Mesothelial cell of epicardium (in vitro differentiated cells): Measurements from ENCODE around the gene PRM3. TPM values are rescaled to one million over a fixed set of nuclear protein-coding genes. Genes with fewer than 3 reads are reported as not detected.

Experiments
- DNase-seq, 2 experiments: peaks; one replicate each; pipeline ENCODE4 v3.0.0; 2021; ENCODE audit warnings: low spot score in 2 of 2; ENCODE audit not compliant: unreplicated experiment in 2 of 2
- H3K27ac Mint-ChIP-seq: 2 replicates; pipeline ENCODE4 v1.8.0; 2021; ENCODE audit warnings: mixed read lengths
- H3K27me3 Mint-ChIP-seq: 2 replicates; pipeline ENCODE4 v1.8.0; 2021; ENCODE audit warnings: low read depth, mixed read lengths
- H3K36me3 Mint-ChIP-seq: 2 replicates; pipeline ENCODE4 v1.8.0; 2021; ENCODE audit warnings: mixed read lengths
- H3K4me1 Mint-ChIP-seq: 2 replicates; pipeline ENCODE4 v1.8.0; 2021; ENCODE audit warnings: mixed read lengths
- H3K4me3 Mint-ChIP-seq: 2 replicates; pipeline ENCODE4 v1.8.0; 2021; ENCODE audit warnings: mild to moderate bottlenecking, moderate library complexity, mixed read lengths
- H3K9me3 Mint-ChIP-seq: 2 replicates; pipeline ENCODE4 v1.8.0; 2021; ENCODE audit warnings: mixed read lengths
- CTCF ChIP-seq: fragments of 200-600 bp; sonication (generic); IDR thresholded peaks from one replicate; pipeline ENCODE4 v1.5.0; 2021; ENCODE audit warnings: antibody characterized with exemption; ENCODE audit not compliant: unreplicated experiment
- total RNA-seq: library from RNA; stranded (reverse); gene quantifications from 3 replicates; pipeline ENCODE4 v1.2.1, GENCODE V29; 2021

Gene PRM3
- total RNA-seq, 1 donor from 2014 or later = not detected

GRCh38 chr16:11253009-11253994 lies 20.1 kb downstream of the PRM3 start:
- peaks cover 22% of the 10 kb centered on the region for H3K4me1 Mint-ChIP-seq
- H3K27me3 Mint-ChIP-seq = no peaks in the 10 kb centered on the region
- H3K4me3 Mint-ChIP-seq = peak overlapping the region; percentile 40
- H3K36me3 Mint-ChIP-seq = no peaks in the 10 kb centered on the region
- TF ChIP-seq CTCF = no peak
- no peak overlapping the region for H3K27ac Mint-ChIP-seq
- no peak for DNase-seq
- no peaks in the 10 kb centered on the region for H3K9me3 Mint-ChIP-seq

GRCh38 chr16:11252482-11252931 lies 20.9 kb downstream of the PRM3 start:
- Mint-ChIP-seq H3K4me3 (no peak overlapping the region), H3K27ac (no peak overlapping the region), H3K4me1 (peaks cover 22% of the 10 kb centered on the region), H3K9me3 (no peaks in the 10 kb centered on the region), H3K36me3 (no peaks in the 10 kb centered on the region), H3K27me3 (no peaks in the 10 kb centered on the region)
- no peak for DNase-seq
- TF ChIP-seq CTCF = no peak

GRCh38 chr16:11251525-11252481 lies 21.6 kb downstream of the PRM3 start:
- DNase-seq = no peak
- Mint-ChIP-seq H3K4me1 (peaks cover 17% of the 10 kb centered on the region), H3K4me3 (no peak overlapping the region), H3K27ac (peak overlapping the region; percentile 24), H3K36me3 (no peaks in the 10 kb centered on the region), H3K9me3 (no peaks in the 10 kb centered on the region), H3K27me3 (no peaks in the 10 kb centered on the region)
- TF ChIP-seq CTCF = no peak

GRCh38 chr16:11250786-11251524 lies 22.5 kb downstream of the PRM3 start:
- no peaks in the 10 kb centered on the region for H3K9me3 Mint-ChIP-seq
- DNase-seq = no peak
- no peak overlapping the region for H3K4me3 Mint-ChIP-seq
- no peak for TF ChIP-seq CTCF
- no peaks in the 10 kb centered on the region for H3K36me3 Mint-ChIP-seq
- H3K27ac Mint-ChIP-seq = no peak overlapping the region
- H3K27me3 Mint-ChIP-seq = no peaks in the 10 kb centered on the region
- peaks cover 14% of the 10 kb centered on the region for H3K4me1 Mint-ChIP-seq

GRCh38 chr16:11250091-11250785 lies 23.2 kb downstream of the PRM3 start:
- Mint-ChIP-seq H3K9me3 (no peaks in the 10 kb centered on the region), H3K27me3 (no peaks in the 10 kb centered on the region), H3K27ac (no peak overlapping the region), H3K4me3 (no peak overlapping the region), H3K4me1 (peaks cover 14% of the 10 kb centered on the region), H3K36me3 (no peaks in the 10 kb centered on the region)
- TF ChIP-seq CTCF = no peak
- DNase-seq = no peak
